ENCODE measurements around the gene P2RY6. TPM values are rescaled to one million over a fixed set of nuclear protein-coding genes. Genes with fewer than 3 reads are reported as not detected.

Gene P2RY6
- total RNA-seq, 2 donors from 2014 or later, result not detected

- Mint-ChIP-seq H3K4me3 (no peak overlapping the region), H3K36me3 (ENCODE audit: insufficient read depth in 2 of 2) (no peaks in the 10 kb centered on the region), H3K27ac (no peak overlapping the region), H3K4me1 (ENCODE audit: low read depth) (no peaks in the 10 kb centered on the region), H3K27me3 (ENCODE audit: low read depth) (peaks cover 28% of the 10 kb centered on the region), H3K9me3 (no peaks in the 10 kb centered on the region)
- no peak for ATAC-seq (replicated peaks in 1 of 2)
- DNase-seq, result no peak
Measured at GRCh38 chr11:73259406-73260126, 12.6 kb upstream of the P2RY6 start.

- Mint-ChIP-seq H3K27ac (no peak overlapping the region), H3K4me3 (no peak overlapping the region), H3K36me3 (ENCODE audit: insufficient read depth in 2 of 2) (no peaks in the 10 kb centered on the region), H3K4me1 (ENCODE audit: low read depth) (no peaks in the 10 kb centered on the region), H3K9me3 (no peaks in the 10 kb centered on the region), H3K27me3 (ENCODE audit: low read depth) (peaks cover 33% of the 10 kb centered on the region)
- ATAC-seq (replicated peaks in 1 of 2) (no peak), DNase-seq (no peak)
Measured at GRCh38 chr11:73260127-73260457, 12.0 kb upstream of the P2RY6 start.

- no peaks in the 10 kb centered on the region for H3K4me1 Mint-ChIP-seq (ENCODE audit: low read depth)
- H3K27me3 Mint-ChIP-seq (ENCODE audit: low read depth), result peaks cover 41% of the 10 kb centered on the region
- no peaks in the 10 kb centered on the region for H3K9me3 Mint-ChIP-seq
- DNase-seq (no peak), ATAC-seq (replicated peaks in 1 of 2) (no peak)
- H3K27ac Mint-ChIP-seq, result no peak overlapping the region
- no peaks in the 10 kb centered on the region for H3K36me3 Mint-ChIP-seq (ENCODE audit: insufficient read depth in 2 of 2)
- H3K4me3 Mint-ChIP-seq, result no peak overlapping the region
Measured at GRCh38 chr11:73262851-73263495, 9.2 kb upstream of the P2RY6 start.

GRCh38 chr11:73263640-73264039 lies 8.5 kb upstream of the P2RY6 start:
- H3K27me3 Mint-ChIP-seq (ENCODE audit: low read depth), result peaks cover 41% of the 10 kb centered on the region
- H3K9me3 Mint-ChIP-seq, result no peaks in the 10 kb centered on the region
- ATAC-seq (replicated peaks in 1 of 2) (no peak), DNase-seq (no peak)
- H3K4me3 Mint-ChIP-seq, result no peak overlapping the region
- H3K36me3 Mint-ChIP-seq (ENCODE audit: insufficient read depth in 2 of 2), result no peaks in the 10 kb centered on the region
- no peaks in the 10 kb centered on the region for H3K4me1 Mint-ChIP-seq (ENCODE audit: low read depth)
- H3K27ac Mint-ChIP-seq, result no peak overlapping the region

- ATAC-seq (replicated peaks in 1 of 2), result no peak
- Mint-ChIP-seq H3K4me1 (ENCODE audit: low read depth) (no peaks in the 10 kb centered on the region), H3K27me3 (ENCODE audit: low read depth) (peaks cover 34% of the 10 kb centered on the region), H3K27ac (no peak overlapping the region), H3K36me3 (ENCODE audit: insufficient read depth in 2 of 2) (no peaks in the 10 kb centered on the region), H3K9me3 (no peaks in the 10 kb centered on the region), H3K4me3 (no peak overlapping the region)
- no peak for DNase-seq
Measured at GRCh38 chr11:73265278-73265810, 6.8 kb upstream of the P2RY6 start.

- H3K4me3 Mint-ChIP-seq, result no peak overlapping the region
- no peaks in the 10 kb centered on the region for H3K9me3 Mint-ChIP-seq
- no peaks in the 10 kb centered on the region for H3K36me3 Mint-ChIP-seq (ENCODE audit: insufficient read depth in 2 of 2)
- DNase-seq, result no peak
- ATAC-seq (replicated peaks in 1 of 2), result no peak
- H3K27ac Mint-ChIP-seq, result no peak overlapping the region
- peaks cover 34% of the 10 kb centered on the region for H3K27me3 Mint-ChIP-seq (ENCODE audit: low read depth)
- no peaks in the 10 kb centered on the region for H3K4me1 Mint-ChIP-seq (ENCODE audit: low read depth)
Measured at GRCh38 chr11:73265853-73266645, 6.1 kb upstream of the P2RY6 start.

GRCh38 chr11:73266646-73267020 lies 5.5 kb upstream of the P2RY6 start:
- no peak overlapping the region for H3K27ac Mint-ChIP-seq
- H3K4me1 Mint-ChIP-seq (ENCODE audit: low read depth), result no peaks in the 10 kb centered on the region
- H3K27me3 Mint-ChIP-seq (ENCODE audit: low read depth), result peaks cover 34% of the 10 kb centered on the region
- no peaks in the 10 kb centered on the region for H3K36me3 Mint-ChIP-seq (ENCODE audit: insufficient read depth in 2 of 2)
- DNase-seq (no peak), ATAC-seq (replicated peaks in 1 of 2) (no peak)
- H3K9me3 Mint-ChIP-seq, result no peaks in the 10 kb centered on the region
- H3K4me3 Mint-ChIP-seq, result no peak overlapping the region

- no peak overlapping the region for H3K27ac Mint-ChIP-seq
- no peaks in the 10 kb centered on the region for H3K4me1 Mint-ChIP-seq (ENCODE audit: low read depth)
- no peaks in the 10 kb centered on the region for H3K9me3 Mint-ChIP-seq
- DNase-seq, result no peak
- H3K36me3 Mint-ChIP-seq (ENCODE audit: insufficient read depth in 2 of 2), result no peaks in the 10 kb centered on the region
- H3K4me3 Mint-ChIP-seq, result no peak overlapping the region
- no peak for ATAC-seq (replicated peaks in 1 of 2)
- peaks cover 29% of the 10 kb centered on the region for H3K27me3 Mint-ChIP-seq (ENCODE audit: low read depth)
Measured at GRCh38 chr11:73267122-73267846, 4.9 kb upstream of the P2RY6 start.

GRCh38 chr11:73267906-73268540 lies 4.1 kb upstream of the P2RY6 start:
- H3K4me1 Mint-ChIP-seq (ENCODE audit: low read depth), result no peaks in the 10 kb centered on the region
- no peak overlapping the region for H3K27ac Mint-ChIP-seq
- H3K4me3 Mint-ChIP-seq, result no peak overlapping the region
- H3K9me3 Mint-ChIP-seq, result no peaks in the 10 kb centered on the region
- no peaks in the 10 kb centered on the region for H3K36me3 Mint-ChIP-seq (ENCODE audit: insufficient read depth in 2 of 2)
- ATAC-seq (replicated peaks in 1 of 2) (no peak), DNase-seq (no peak)
- peaks cover 21% of the 10 kb centered on the region for H3K27me3 Mint-ChIP-seq (ENCODE audit: low read depth)

- Mint-ChIP-seq H3K27me3 (ENCODE audit: low read depth) (peaks cover 16% of the 10 kb centered on the region), H3K9me3 (no peaks in the 10 kb centered on the region), H3K4me3 (no peak overlapping the region), H3K27ac (no peak overlapping the region), H3K4me1 (ENCODE audit: low read depth) (no peaks in the 10 kb centered on the region), H3K36me3 (ENCODE audit: insufficient read depth in 2 of 2) (no peaks in the 10 kb centered on the region)
- ATAC-seq (replicated peaks in 1 of 2), result no peak
- no peak for DNase-seq
Measured at GRCh38 chr11:73268671-73269271, 3.4 kb upstream of the P2RY6 start.

GRCh38 chr11:73269459-73270015 lies 2.6 kb upstream of the P2RY6 start:
- H3K27ac Mint-ChIP-seq, result no peak overlapping the region
- DNase-seq, result no peak
- peaks cover 14% of the 10 kb centered on the region for H3K27me3 Mint-ChIP-seq (ENCODE audit: low read depth)

More at GRCh38 chr11:73269459-73270015, 2.6 kb upstream of the P2RY6 start:
- Mint-ChIP-seq H3K4me1 (ENCODE audit: low read depth) (no peaks in the 10 kb centered on the region), H3K4me3 (no peak overlapping the region), H3K36me3 (ENCODE audit: insufficient read depth in 2 of 2) (no peaks in the 10 kb centered on the region), H3K9me3 (no peaks in the 10 kb centered on the region)
- ATAC-seq (replicated peaks in 1 of 2), result no peak
